Measurements from ENCODE around the gene TNF.

DNA sequence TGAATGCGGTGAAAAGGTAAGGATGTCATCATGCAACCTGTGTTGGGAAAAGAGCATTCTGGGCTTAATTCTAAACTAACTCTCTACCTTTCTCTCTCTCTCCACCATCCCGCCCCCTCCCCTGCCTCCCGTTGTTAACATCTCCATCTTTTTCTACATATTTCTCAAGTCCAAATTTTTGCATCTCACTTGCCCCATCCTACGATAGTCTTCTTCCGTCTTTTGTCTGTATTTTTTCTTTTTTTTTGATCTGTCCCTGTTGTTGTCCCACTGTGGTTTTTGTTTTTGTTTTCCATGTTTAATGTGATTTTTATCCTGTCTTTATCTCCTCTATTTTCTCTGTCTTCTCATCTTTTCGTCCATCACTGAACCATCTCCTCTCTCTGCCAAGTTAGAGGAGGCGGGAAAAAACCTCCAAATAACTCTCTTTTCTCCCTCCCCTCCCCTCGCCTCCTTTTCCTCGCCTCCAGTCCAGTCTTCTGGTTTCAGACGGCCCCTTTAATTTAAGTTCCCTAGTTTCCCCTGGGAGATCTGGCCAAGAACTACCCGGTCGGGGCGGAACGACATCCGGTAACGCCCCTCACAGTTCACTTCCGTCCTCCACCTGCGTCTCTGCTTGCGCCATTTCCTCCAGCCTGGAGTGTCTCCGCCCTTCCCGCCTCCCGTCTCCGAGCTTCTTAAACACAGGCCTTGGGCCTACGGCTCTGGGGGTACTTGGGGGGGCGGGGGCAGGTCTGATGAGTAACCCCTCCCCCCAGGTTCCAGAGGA is 28.2 kb upstream of the TNF start, which contains the start of gene NFKBIL1:
- TF ChIP-seq CTCF (IDR thresholded peaks at IDR 0.05) (peak in 1 of 4 experiments; percentile 15), POLR2AphosphoS5 (IDR thresholded peaks at IDR 0.05) (peak; percentile 82), EP300 (IDR thresholded peaks at IDR 0.05) (no peak)

Measured in gastroesophageal sphincter (tissue), 3 donors.